ENCODE data around the gene HEMK1.

Gene HEMK1

GRCh38 chr3:50583897-50584296, 14.6 kb downstream of the HEMK1 start:
- Histone ChIP-seq H3K4me3 (ENCODE audit: low read length) (no peak overlapping the region), H3K36me3 (ENCODE audit: control insufficient read depth, insufficient read depth, low read length) (no peaks in the 10 kb centered on the region), H3K9me3 (ENCODE audit: control insufficient read depth, low read length) (no peaks in the 10 kb centered on the region), H3K9ac (ENCODE audit: low read length) (no peak overlapping the region), H3K4me1 (ENCODE audit: control insufficient read depth, insufficient read depth, low read length) (no peaks in the 10 kb centered on the region), H3K27me3 (ENCODE audit: control insufficient read depth, insufficient read depth, low read length) (no peaks in the 10 kb centered on the region)

- H3K4me3 ChIP-seq (ENCODE audit: low read length), result no peak overlapping the region
- no peaks in the 10 kb centered on the region for H3K36me3 ChIP-seq (ENCODE audit: control insufficient read depth, insufficient read depth, low read length)
- H3K9me3 ChIP-seq (ENCODE audit: control insufficient read depth, low read length), result no peaks in the 10 kb centered on the region
- no peaks in the 10 kb centered on the region for H3K4me1 ChIP-seq (ENCODE audit: control insufficient read depth, insufficient read depth, low read length)
- H3K27me3 ChIP-seq (ENCODE audit: control insufficient read depth, insufficient read depth, low read length), result no peaks in the 10 kb centered on the region
- no peak overlapping the region for H3K9ac ChIP-seq (ENCODE audit: low read length)
These were observed 15.1 kb downstream of the HEMK1 start for GRCh38 chr3:50584391-50584790.

GRCh38 chr3:50585919-50586762, 16.8 kb downstream of the HEMK1 start:
- Histone ChIP-seq H3K27me3 (ENCODE audit: control insufficient read depth, insufficient read depth, low read length) (no peaks in the 10 kb centered on the region), H3K36me3 (ENCODE audit: control insufficient read depth, insufficient read depth, low read length) (no peaks in the 10 kb centered on the region), H3K4me1 (ENCODE audit: control insufficient read depth, insufficient read depth, low read length) (peaks cover 7% of the 10 kb centered on the region), H3K9me3 (ENCODE audit: control insufficient read depth, low read length) (no peaks in the 10 kb centered on the region), H3K4me3 (ENCODE audit: low read length) (no peak overlapping the region), H3K9ac (ENCODE audit: low read length) (no peak overlapping the region)

- Histone ChIP-seq H3K36me3 (ENCODE audit: control insufficient read depth, insufficient read depth, low read length) (no peaks in the 10 kb centered on the region), H3K9ac (ENCODE audit: low read length) (no peak overlapping the region), H3K27me3 (ENCODE audit: control insufficient read depth, insufficient read depth, low read length) (no peaks in the 10 kb centered on the region), H3K9me3 (ENCODE audit: control insufficient read depth, low read length) (no peaks in the 10 kb centered on the region), H3K4me3 (ENCODE audit: low read length) (no peak overlapping the region), H3K4me1 (ENCODE audit: control insufficient read depth, insufficient read depth, low read length) (peaks cover 11% of the 10 kb centered on the region)
These were observed 17.4 kb downstream of the HEMK1 start for GRCh38 chr3:50586763-50587070.

- peaks cover 15% of the 10 kb centered on the region for H3K4me1 ChIP-seq (ENCODE audit: control insufficient read depth, insufficient read depth, low read length)
- H3K36me3 ChIP-seq (ENCODE audit: control insufficient read depth, insufficient read depth, low read length), result no peaks in the 10 kb centered on the region
- no peak overlapping the region for H3K9ac ChIP-seq (ENCODE audit: low read length)
- H3K4me3 ChIP-seq (ENCODE audit: low read length), result no peak overlapping the region
- H3K9me3 ChIP-seq (ENCODE audit: control insufficient read depth, low read length), result no peaks in the 10 kb centered on the region
- no peaks in the 10 kb centered on the region for H3K27me3 ChIP-seq (ENCODE audit: control insufficient read depth, insufficient read depth, low read length)
These were observed 18.1 kb downstream of the HEMK1 start for GRCh38 chr3:50587373-50587772.

- peaks cover 22% of the 10 kb centered on the region for H3K4me1 ChIP-seq (ENCODE audit: control insufficient read depth, insufficient read depth, low read length)
These were observed 18.8 kb downstream of the HEMK1 start for GRCh38 chr3:50587806-50588758.

GRCh38 chr3:50588759-50589433, 19.6 kb downstream of the HEMK1 start:
- peaks cover 23% of the 10 kb centered on the region for H3K4me1 ChIP-seq (ENCODE audit: control insufficient read depth, insufficient read depth, low read length)
- no peaks in the 10 kb centered on the region for H3K36me3 ChIP-seq (ENCODE audit: control insufficient read depth, insufficient read depth, low read length)
- H3K4me3 ChIP-seq (ENCODE audit: low read length), result no peak overlapping the region
- H3K9me3 ChIP-seq (ENCODE audit: control insufficient read depth, low read length), result no peaks in the 10 kb centered on the region
- H3K27me3 ChIP-seq (ENCODE audit: control insufficient read depth, insufficient read depth, low read length), result no peaks in the 10 kb centered on the region
- no peak overlapping the region for H3K9ac ChIP-seq (ENCODE audit: low read length)

More at GRCh38 chr3:50587806-50588758, 18.8 kb downstream of the HEMK1 start:
- H3K27me3 ChIP-seq (ENCODE audit: control insufficient read depth, insufficient read depth, low read length), result no peaks in the 10 kb centered on the region
- H3K36me3 ChIP-seq (ENCODE audit: control insufficient read depth, insufficient read depth, low read length), result no peaks in the 10 kb centered on the region
- H3K9ac ChIP-seq (ENCODE audit: low read length), result no peak overlapping the region
- H3K9me3 ChIP-seq (ENCODE audit: control insufficient read depth, low read length), result no peaks in the 10 kb centered on the region
- no peak overlapping the region for H3K4me3 ChIP-seq (ENCODE audit: low read length)

- Histone ChIP-seq H3K27me3 (ENCODE audit: control insufficient read depth, insufficient read depth, low read length) (no peaks in the 10 kb centered on the region), H3K9ac (ENCODE audit: low read length) (no peak overlapping the region), H3K4me3 (ENCODE audit: low read length) (no peak overlapping the region), H3K36me3 (ENCODE audit: control insufficient read depth, insufficient read depth, low read length) (no peaks in the 10 kb centered on the region), H3K4me1 (ENCODE audit: control insufficient read depth, insufficient read depth, low read length) (peaks cover 23% of the 10 kb centered on the region), H3K9me3 (ENCODE audit: control insufficient read depth, low read length) (no peaks in the 10 kb centered on the region)
These were observed 21.9 kb downstream of the HEMK1 start for GRCh38 chr3:50591196-50591741.

- no peak overlapping the region for H3K9ac ChIP-seq (ENCODE audit: low read length)
- H3K9me3 ChIP-seq (ENCODE audit: control insufficient read depth, low read length), result no peaks in the 10 kb centered on the region
- peaks cover 23% of the 10 kb centered on the region for H3K4me1 ChIP-seq (ENCODE audit: control insufficient read depth, insufficient read depth, low read length)
- H3K27me3 ChIP-seq (ENCODE audit: control insufficient read depth, insufficient read depth, low read length), result no peaks in the 10 kb centered on the region
- no peak overlapping the region for H3K4me3 ChIP-seq (ENCODE audit: low read length)
- H3K36me3 ChIP-seq (ENCODE audit: control insufficient read depth, insufficient read depth, low read length), result no peaks in the 10 kb centered on the region
These were observed 23.2 kb downstream of the HEMK1 start for GRCh38 chr3:50592568-50592967.

- H3K27me3 ChIP-seq (ENCODE audit: control insufficient read depth, insufficient read depth, low read length), result no peaks in the 10 kb centered on the region
- peaks cover 23% of the 10 kb centered on the region for H3K4me1 ChIP-seq (ENCODE audit: control insufficient read depth, insufficient read depth, low read length)
- no peaks in the 10 kb centered on the region for H3K9me3 ChIP-seq (ENCODE audit: control insufficient read depth, low read length)
- H3K36me3 ChIP-seq (ENCODE audit: control insufficient read depth, insufficient read depth, low read length), result no peaks in the 10 kb centered on the region
- H3K4me3 ChIP-seq (ENCODE audit: low read length), result no peak overlapping the region
- no peak overlapping the region for H3K9ac ChIP-seq (ENCODE audit: low read length)
These were observed 25.0 kb downstream of the HEMK1 start for GRCh38 chr3:50594253-50594785.

- peaks cover 41% of the 10 kb centered on the region for H3K4me1 ChIP-seq (ENCODE audit: control insufficient read depth, insufficient read depth, low read length)
- no peak overlapping the region for H3K9ac ChIP-seq (ENCODE audit: low read length)
- no peak overlapping the region for H3K4me3 ChIP-seq (ENCODE audit: low read length)
- no peaks in the 10 kb centered on the region for H3K36me3 ChIP-seq (ENCODE audit: control insufficient read depth, insufficient read depth, low read length)
- no peaks in the 10 kb centered on the region for H3K27me3 ChIP-seq (ENCODE audit: control insufficient read depth, insufficient read depth, low read length)
- H3K9me3 ChIP-seq (ENCODE audit: control insufficient read depth, low read length), result no peaks in the 10 kb centered on the region
These were observed 29.9 kb downstream of the HEMK1 start for GRCh38 chr3:50599115-50599715.

Data from mucosa of stomach (tissue), 1 donor.